ENCODE results near the gene MRPS14.

DNA sequence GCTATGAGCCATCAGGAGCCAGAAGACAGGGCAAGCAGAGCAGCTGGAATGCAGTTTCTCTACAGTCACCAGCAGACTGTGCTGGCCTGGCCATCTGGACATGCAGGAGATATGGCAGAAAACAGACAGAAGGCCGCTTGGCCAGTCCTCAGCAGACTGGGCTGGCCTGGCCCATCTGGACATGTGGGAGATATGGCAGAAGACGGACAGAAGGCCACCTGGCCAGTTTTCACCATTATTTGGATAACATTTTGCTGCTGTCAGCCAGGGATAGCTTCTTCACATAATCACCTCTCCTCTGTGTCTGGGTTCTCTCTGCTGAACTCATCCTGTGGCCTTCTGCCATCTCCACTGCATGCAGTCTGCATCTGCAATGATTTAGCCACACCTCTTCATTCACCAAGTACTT, 48.5 kb downstream of the MRPS14 start:
- TF ChIP-seq, protein P1, sequence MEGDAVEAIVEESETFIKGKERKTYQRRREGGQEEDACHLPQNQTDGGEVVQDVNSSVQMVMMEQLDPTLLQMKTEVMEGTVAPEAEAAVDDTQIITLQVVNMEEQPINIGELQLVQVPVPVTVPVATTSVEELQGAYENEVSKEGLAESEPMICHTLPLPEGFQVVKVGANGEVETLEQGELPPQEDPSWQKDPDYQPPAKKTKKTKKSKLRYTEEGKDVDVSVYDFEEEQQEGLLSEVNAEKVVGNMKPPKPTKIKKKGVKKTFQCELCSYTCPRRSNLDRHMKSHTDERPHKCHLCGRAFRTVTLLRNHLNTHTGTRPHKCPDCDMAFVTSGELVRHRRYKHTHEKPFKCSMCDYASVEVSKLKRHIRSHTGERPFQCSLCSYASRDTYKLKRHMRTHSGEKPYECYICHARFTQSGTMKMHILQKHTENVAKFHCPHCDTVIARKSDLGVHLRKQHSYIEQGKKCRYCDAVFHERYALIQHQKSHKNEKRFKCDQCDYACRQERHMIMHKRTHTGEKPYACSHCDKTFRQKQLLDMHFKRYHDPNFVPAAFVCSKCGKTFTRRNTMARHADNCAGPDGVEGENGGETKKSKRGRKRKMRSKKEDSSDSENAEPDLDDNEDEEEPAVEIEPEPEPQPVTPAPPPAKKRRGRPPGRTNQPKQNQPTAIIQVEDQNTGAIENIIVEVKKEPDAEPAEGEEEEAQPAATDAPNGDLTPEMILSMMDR (IDR thresholded peaks at IDR 0.05): no peak
- TF ChIP-seq, protein P2, sequence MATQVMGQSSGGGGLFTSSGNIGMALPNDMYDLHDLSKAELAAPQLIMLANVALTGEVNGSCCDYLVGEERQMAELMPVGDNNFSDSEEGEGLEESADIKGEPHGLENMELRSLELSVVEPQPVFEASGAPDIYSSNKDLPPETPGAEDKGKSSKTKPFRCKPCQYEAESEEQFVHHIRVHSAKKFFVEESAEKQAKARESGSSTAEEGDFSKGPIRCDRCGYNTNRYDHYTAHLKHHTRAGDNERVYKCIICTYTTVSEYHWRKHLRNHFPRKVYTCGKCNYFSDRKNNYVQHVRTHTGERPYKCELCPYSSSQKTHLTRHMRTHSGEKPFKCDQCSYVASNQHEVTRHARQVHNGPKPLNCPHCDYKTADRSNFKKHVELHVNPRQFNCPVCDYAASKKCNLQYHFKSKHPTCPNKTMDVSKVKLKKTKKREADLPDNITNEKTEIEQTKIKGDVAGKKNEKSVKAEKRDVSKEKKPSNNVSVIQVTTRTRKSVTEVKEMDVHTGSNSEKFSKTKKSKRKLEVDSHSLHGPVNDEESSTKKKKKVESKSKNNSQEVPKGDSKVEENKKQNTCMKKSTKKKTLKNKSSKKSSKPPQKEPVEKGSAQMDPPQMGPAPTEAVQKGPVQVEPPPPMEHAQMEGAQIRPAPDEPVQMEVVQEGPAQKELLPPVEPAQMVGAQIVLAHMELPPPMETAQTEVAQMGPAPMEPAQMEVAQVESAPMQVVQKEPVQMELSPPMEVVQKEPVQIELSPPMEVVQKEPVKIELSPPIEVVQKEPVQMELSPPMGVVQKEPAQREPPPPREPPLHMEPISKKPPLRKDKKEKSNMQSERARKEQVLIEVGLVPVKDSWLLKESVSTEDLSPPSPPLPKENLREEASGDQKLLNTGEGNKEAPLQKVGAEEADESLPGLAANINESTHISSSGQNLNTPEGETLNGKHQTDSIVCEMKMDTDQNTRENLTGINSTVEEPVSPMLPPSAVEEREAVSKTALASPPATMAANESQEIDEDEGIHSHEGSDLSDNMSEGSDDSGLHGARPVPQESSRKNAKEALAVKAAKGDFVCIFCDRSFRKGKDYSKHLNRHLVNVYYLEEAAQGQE (IDR thresholded peaks at IDR 0.05; ENCODE audit: insufficient read depth in 1 of 2, low read depth in 2 of 2, low read length in 1 of 2): no peak
- no peak for TF ChIP-seq TCF7L2 (IDR thresholded peaks at IDR 0.05; ENCODE audit: low read depth, low read length)
- no peak for TF ChIP-seq POLR2AphosphoS5 (IDR thresholded peaks at IDR 0.05; ENCODE audit: low read depth, low read length)
- TF ChIP-seq SIN3A (IDR thresholded peaks at IDR 0.05; ENCODE audit: borderline replicate concordance, insufficient read depth, low read depth, low read length): no peak

Measured in Panc1 (cell line).